Loucy (cell line): ENCODE measurements around the gene FICD.
A peak's percentile ranks its signal among the peaks of the same experiment; 100 is the strongest.

Experiments
- H2AFZ ChIP-seq: fragments of 200-600 bp; sonication (generic); 2 replicates; pipeline ENCODE4 v1.6.0; 2016; ENCODE audit warnings: antibody characterized with exemption, mild to moderate bottlenecking, low read length, moderate library complexity
- H3F3A ChIP-seq: fragments of 200-600 bp; 2 replicates; pipeline ENCODE4 v1.6.0; 2016; ENCODE audit warnings: antibody characterized with exemption, low read depth, mild to moderate bottlenecking
- H3K27me3 ChIP-seq: fragments of 200-600 bp; sonication (generic); 2 replicates; pipeline ENCODE4 v1.6.1; 2014; ENCODE audit warnings: low read length, mild to moderate bottlenecking; ENCODE audit not compliant: insufficient read depth, poor library complexity, severe bottlenecking
- H3K36me3 ChIP-seq: fragments of 200-600 bp; sonication (generic); 2 replicates; pipeline ENCODE4 v1.6.1; 2016; ENCODE audit warnings: low read length; ENCODE audit not compliant: insufficient read depth
- H3K4me1 ChIP-seq: fragments of 200-600 bp; sonication (generic); 2 replicates; pipeline ENCODE4 v1.5.1; 2014; ENCODE audit warnings: low read length, mild to moderate bottlenecking; ENCODE audit not compliant: insufficient read depth, poor library complexity, severe bottlenecking
- H3K4me2 ChIP-seq: fragments of 200-600 bp; sonication (generic); 2 replicates; pipeline ENCODE4 v1.6.0; 2014; ENCODE audit warnings: antibody characterized with exemption, low read length, low read depth, mild to moderate bottlenecking; ENCODE audit not compliant: poor library complexity, severe bottlenecking
- H3K4me3 ChIP-seq: fragments of 200-600 bp; sonication (generic); 2 replicates; pipeline ENCODE4 v1.5.1; 2014; ENCODE audit warnings: low read length, mild to moderate bottlenecking, mixed read lengths; ENCODE audit not compliant: poor library complexity, severe bottlenecking
- H3K79me2 ChIP-seq: fragments of 200-600 bp; sonication (generic); 2 replicates; pipeline ENCODE4 v1.6.1; 2014; ENCODE audit warnings: low read length; ENCODE audit not compliant: insufficient read depth
- H3K9ac ChIP-seq: fragments of 200-600 bp; sonication (generic); 2 replicates; pipeline ENCODE4 v1.6.0; 2014; ENCODE audit warnings: mild to moderate bottlenecking, low read depth, low read length, moderate library complexity; ENCODE audit not compliant: poor library complexity, severe bottlenecking
- H3K9me2 ChIP-seq: fragments of 200-600 bp; sonication (generic); replicated peaks from 2 replicates; pipeline ENCODE4 v1.6.1; 2016; ENCODE audit warnings: low read depth, low read length, mixed read lengths
- H3K9me3 ChIP-seq: fragments of 200-600 bp; sonication (generic); 2 replicates; pipeline ENCODE4 v1.6.1; 2014; ENCODE audit warnings: mild to moderate bottlenecking, antibody characterized with exemption, low read length, low read depth; ENCODE audit not compliant: insufficient read depth
- H4K20me1 ChIP-seq: fragments of 200-600 bp; sonication (generic); 2 replicates; pipeline ENCODE4 v1.6.0; 2014; ENCODE audit warnings: antibody characterized with exemption, low read length, mild to moderate bottlenecking; ENCODE audit not compliant: insufficient read depth, poor library complexity, severe bottlenecking
- EZH2phosphoT487 ChIP-seq: fragments of 200-600 bp; IDR thresholded peaks from 2 replicates; pipeline ENCODE4 v1.6.1; 2018; ENCODE audit warnings: antibody characterized with exemption, mild to moderate bottlenecking, moderate library complexity, borderline replicate concordance
- TF ChIP-seq, protein P1 (sequence below): fragments of 200-600 bp; sonication (generic); conservative IDR thresholded peaks from 2 replicates; pipeline ENCODE4 v1.5.1; 2014; ENCODE audit warnings: mild to moderate bottlenecking, antibody characterized with exemption, low read length

Gene FICD

GRCh38 chr12:108514973-108515814 is at the start of gene FICD:
Gene FICD (plus strand): TSS chr12:108515277. CDS start chr12:108516973, 1,696 bp downstream.
- no peak for TF ChIP-seq EZH2phosphoT487
- TF ChIP-seq, protein P1, sequence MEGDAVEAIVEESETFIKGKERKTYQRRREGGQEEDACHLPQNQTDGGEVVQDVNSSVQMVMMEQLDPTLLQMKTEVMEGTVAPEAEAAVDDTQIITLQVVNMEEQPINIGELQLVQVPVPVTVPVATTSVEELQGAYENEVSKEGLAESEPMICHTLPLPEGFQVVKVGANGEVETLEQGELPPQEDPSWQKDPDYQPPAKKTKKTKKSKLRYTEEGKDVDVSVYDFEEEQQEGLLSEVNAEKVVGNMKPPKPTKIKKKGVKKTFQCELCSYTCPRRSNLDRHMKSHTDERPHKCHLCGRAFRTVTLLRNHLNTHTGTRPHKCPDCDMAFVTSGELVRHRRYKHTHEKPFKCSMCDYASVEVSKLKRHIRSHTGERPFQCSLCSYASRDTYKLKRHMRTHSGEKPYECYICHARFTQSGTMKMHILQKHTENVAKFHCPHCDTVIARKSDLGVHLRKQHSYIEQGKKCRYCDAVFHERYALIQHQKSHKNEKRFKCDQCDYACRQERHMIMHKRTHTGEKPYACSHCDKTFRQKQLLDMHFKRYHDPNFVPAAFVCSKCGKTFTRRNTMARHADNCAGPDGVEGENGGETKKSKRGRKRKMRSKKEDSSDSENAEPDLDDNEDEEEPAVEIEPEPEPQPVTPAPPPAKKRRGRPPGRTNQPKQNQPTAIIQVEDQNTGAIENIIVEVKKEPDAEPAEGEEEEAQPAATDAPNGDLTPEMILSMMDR, result no peak
- peaks cover 15% of the 10 kb centered on the region for H3K79me2 ChIP-seq
- no peaks in the 10 kb centered on the region for H3K9me3 ChIP-seq
- peak within 1 kb of the TSS; percentile 97 for H3K4me2 ChIP-seq
- no peaks in the 10 kb centered on the region for H3K27me3 ChIP-seq
- H3K9ac ChIP-seq, result peak within 1 kb of the TSS; percentile 92
- no peaks in the 10 kb centered on the region for H4K20me1 ChIP-seq
- peaks cover 22% of the 10 kb centered on the region; the same call in 1 of the 2 replicates for H3K36me3 ChIP-seq
- peaks cover 11% of the 10 kb centered on the region for H3K4me1 ChIP-seq
- H2AFZ ChIP-seq, result peak within 1 kb of the TSS; percentile 92
- H3F3A ChIP-seq, result no peaks in the 10 kb centered on the region
- peak within 1 kb of the TSS; percentile 92 for H3K4me3 ChIP-seq
- H3K9me2 ChIP-seq, result no peaks in the 10 kb centered on the region

- Histone ChIP-seq H3K79me2 (no peaks in the 10 kb centered on the region), H3K4me3 (no peak overlapping the region), H3K9me3 (no peaks in the 10 kb centered on the region), H3K9ac (no peak overlapping the region), H4K20me1 (no peaks in the 10 kb centered on the region), H3K36me3 (no peaks in the 10 kb centered on the region), H3K4me2 (no peak overlapping the region), H3K27me3 (no peaks in the 10 kb centered on the region), H3F3A (no peaks in the 10 kb centered on the region), H3K4me1 (no peaks in the 10 kb centered on the region), H3K9me2 (no peaks in the 10 kb centered on the region), H2AFZ (no peak overlapping the region)
- no peak for TF ChIP-seq EZH2phosphoT487
- TF ChIP-seq, protein P1, result no peak
Measured at GRCh38 chr12:108465417-108465816, 49.7 kb upstream of the FICD start.

- H3K9me3 ChIP-seq, result no peaks in the 10 kb centered on the region
- H3K4me2 ChIP-seq, result no peak overlapping the region
- no peak overlapping the region for H3K9ac ChIP-seq
- H3K4me3 ChIP-seq, result no peak overlapping the region
- TF ChIP-seq, protein P1, result no peak
- no peak for TF ChIP-seq EZH2phosphoT487
- H3K27me3 ChIP-seq, result no peaks in the 10 kb centered on the region
- H2AFZ ChIP-seq, result no peak overlapping the region
- no peaks in the 10 kb centered on the region for H3K4me1 ChIP-seq
- no peaks in the 10 kb centered on the region for H3K36me3 ChIP-seq
- no peaks in the 10 kb centered on the region for H3F3A ChIP-seq
- H4K20me1 ChIP-seq, result no peaks in the 10 kb centered on the region
- H3K9me2 ChIP-seq, result no peaks in the 10 kb centered on the region
- no peaks in the 10 kb centered on the region for H3K79me2 ChIP-seq
Measured at GRCh38 chr12:108468196-108468968, 46.7 kb upstream of the FICD start.
